ENCODE results near the gene FCER1G.

GRCh38 chr1:161225534-161226319 is 10.6 kb downstream of the FCER1G start, which contains the start of gene TOMM40L:
- TF ChIP-seq MAFF (IDR thresholded peaks at IDR 0.05; ENCODE audit: low read length) (no peak), SLC30A9 (CRISPR knock-in tag; IDR thresholded peaks at IDR 0.05) (no peak), ZKSCAN8 (CRISPR knock-in tag; IDR thresholded peaks at IDR 0.05) (no peak), HNRNPLL (IDR thresholded peaks at IDR 0.05; ENCODE audit: low read depth, low read length, poor library complexity, severe bottlenecking) (no peak), MAX (CRISPR knock-in tag; IDR thresholded peaks at IDR 0.05) (peak; percentile 15; the same call in 1 of the 2 replicates), POLR2A (conservative IDR thresholded peaks at IDR 0.05) (peak; percentile 87), YY1 (IDR thresholded peaks at IDR 0.05; ENCODE audit: borderline replicate concordance in 1 of 3, control insufficient read depth in 1 of 3, extremely low read depth in 1 of 3, insufficient read depth in 3 of 3, insufficient read length in 1 of 3, insufficient replicate concordance in 2 of 3, low read depth in 1 of 3, low read length in 2 of 3) (peak; percentile 100), ZNF41 (CRISPR knock-in tag; conservative IDR thresholded peaks at IDR 0.05) (no peak), RFX5 (IDR thresholded peaks at IDR 0.05; ENCODE audit: low read depth, low read length) (no peak), MTA3 (IDR thresholded peaks at IDR 0.05; ENCODE audit: borderline replicate concordance) (peak; percentile 2; the same call in 1 of the 2 replicates), ADNP (tag; IDR thresholded peaks at IDR 0.05) (no peak), BCLAF1 (IDR thresholded peaks at IDR 0.05; ENCODE audit: borderline replicate concordance in 1 of 2, control insufficient read depth in 1 of 2, low read depth in 2 of 2, low read length in 1 of 2) (no peak)
- TF ChIP-seq, protein P1, sequence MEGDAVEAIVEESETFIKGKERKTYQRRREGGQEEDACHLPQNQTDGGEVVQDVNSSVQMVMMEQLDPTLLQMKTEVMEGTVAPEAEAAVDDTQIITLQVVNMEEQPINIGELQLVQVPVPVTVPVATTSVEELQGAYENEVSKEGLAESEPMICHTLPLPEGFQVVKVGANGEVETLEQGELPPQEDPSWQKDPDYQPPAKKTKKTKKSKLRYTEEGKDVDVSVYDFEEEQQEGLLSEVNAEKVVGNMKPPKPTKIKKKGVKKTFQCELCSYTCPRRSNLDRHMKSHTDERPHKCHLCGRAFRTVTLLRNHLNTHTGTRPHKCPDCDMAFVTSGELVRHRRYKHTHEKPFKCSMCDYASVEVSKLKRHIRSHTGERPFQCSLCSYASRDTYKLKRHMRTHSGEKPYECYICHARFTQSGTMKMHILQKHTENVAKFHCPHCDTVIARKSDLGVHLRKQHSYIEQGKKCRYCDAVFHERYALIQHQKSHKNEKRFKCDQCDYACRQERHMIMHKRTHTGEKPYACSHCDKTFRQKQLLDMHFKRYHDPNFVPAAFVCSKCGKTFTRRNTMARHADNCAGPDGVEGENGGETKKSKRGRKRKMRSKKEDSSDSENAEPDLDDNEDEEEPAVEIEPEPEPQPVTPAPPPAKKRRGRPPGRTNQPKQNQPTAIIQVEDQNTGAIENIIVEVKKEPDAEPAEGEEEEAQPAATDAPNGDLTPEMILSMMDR (IDR thresholded peaks at IDR 0.05 in 2 of 3, conservative IDR thresholded peaks at IDR 0.05 in 1 of 3; ENCODE audit: insufficient read depth in 2 of 3, low read depth in 1 of 3, low read length in 3 of 3) = peak; percentile 72 to 88 (median 84)
